ENCODE data around the gene NQO1.
"Not testable (repeated sequence)": the region's sequence is repeated elsewhere in the genome, so short reads cannot be mapped to it uniquely, and the experiment has no call there.

Gene NQO1

GRCh38 chr16:69767459-69768229 lies 41.3 kb upstream of the NQO1 start:
- Histone ChIP-seq H3K27ac (no peak overlapping the region), H3K4me3 (no peak overlapping the region)
- no peak for TF ChIP-seq CTCF (IDR thresholded peaks at IDR 0.05)
- no peak for DNase-seq (ENCODE audit: low spot score)

GRCh38 chr16:69763599-69763942 lies 37.2 kb upstream of the NQO1 start:
- no peak for DNase-seq (ENCODE audit: low spot score)
- peak overlapping the region; percentile 92 for H3K4me3 ChIP-seq
- peak overlapping the region in 1 of 2 donors; percentile 87 for H3K27ac ChIP-seq
- no peak for TF ChIP-seq CTCF (IDR thresholded peaks at IDR 0.05)

GRCh38 chr16:69762814-69763598 lies 36.6 kb upstream of the NQO1 start:
- Histone ChIP-seq H3K27ac (peak overlapping the region; percentile 87 to 99), H3K4me3 (peak overlapping the region; percentile 92)
- no peak for TF ChIP-seq CTCF (IDR thresholded peaks at IDR 0.05)
- no peak for DNase-seq (ENCODE audit: low spot score)

- Histone ChIP-seq H3K4me3 (peak within 1 kb of the TSS; percentile 92), H3K27ac (peak within 1 kb of the TSS; percentile 87 to 99)
- TF ChIP-seq CTCF (IDR thresholded peaks at IDR 0.05), result no peak
- DNase-seq (ENCODE audit: low spot score), result peak; percentile 81
Observed at GRCh38 chr16:69761983-69762813, 35.8 kb upstream of the NQO1 start, which contains the start of gene WWP2. WWP2 (plus strand) TSS chr16:69762332; CDS start chr16:69787011, 24,679 bp downstream.

- DNase-seq (ENCODE audit: low spot score); H3K4me3 ChIP-seq; H3K27ac ChIP-seq: not testable (repeated sequence)
Observed at GRCh38 chr16:69757375-69757774, 31.0 kb upstream of the NQO1 start.

- Histone ChIP-seq H3K4me3 (no peak overlapping the region), H3K27ac (no peak overlapping the region)
- DNase-seq (ENCODE audit: low spot score), result no peak
- no peak for TF ChIP-seq CTCF (IDR thresholded peaks at IDR 0.05)
Observed at GRCh38 chr16:69756705-69757104, 30.3 kb upstream of the NQO1 start.
